ENCODE data around the gene S100A7. TPM values are rescaled to one million over a fixed set of nuclear protein-coding genes. Genes with fewer than 3 reads are reported as not detected.

The S100A7 gene
- total RNA-seq, 2 donors from 2014 or later, result not detected

- intact Hi-C loops (cut with DNase I), result no loop called here
- Histone ChIP-seq H3K36me3 (no peaks in the 10 kb centered on the region), H3K4me1 (no peaks in the 10 kb centered on the region), H3K4me3 (no peak overlapping the region), H3K27me3 (no peaks in the 10 kb centered on the region), H3K27ac (no peak overlapping the region), H3K9me3 (no peaks in the 10 kb centered on the region), H3K9ac (ENCODE audit: low read depth in 2 of 2, low read length in 2 of 2) (no peak overlapping the region)
- TF ChIP-seq CTCF (IDR thresholded peaks at IDR 0.05), result no peak
- no peak for DNase-seq
Measured at GRCh38 chr1:153476491-153477093, 16.1 kb upstream of the S100A7 start.

GRCh38 chr1:153475282-153475681 is 14.8 kb upstream of the S100A7 start:
- no peak for TF ChIP-seq CTCF (IDR thresholded peaks at IDR 0.05)
- intact Hi-C loops (cut with DNase I), result no loop called here
- DNase-seq, result no peak
- H3K9ac ChIP-seq (ENCODE audit: low read depth in 2 of 2, low read length in 2 of 2), result no peak overlapping the region
- no peaks in the 10 kb centered on the region for H3K27me3 ChIP-seq
- no peak overlapping the region for H3K4me3 ChIP-seq
- no peaks in the 10 kb centered on the region for H3K36me3 ChIP-seq
- H3K4me1 ChIP-seq, result no peaks in the 10 kb centered on the region
- no peaks in the 10 kb centered on the region for H3K9me3 ChIP-seq
- H3K27ac ChIP-seq, result no peak overlapping the region

GRCh38 chr1:153474347-153474746 is 13.9 kb upstream of the S100A7 start:
- Histone ChIP-seq H3K4me1 (no peaks in the 10 kb centered on the region), H3K27ac (no peak overlapping the region), H3K27me3 (no peaks in the 10 kb centered on the region), H3K9ac (ENCODE audit: low read depth in 2 of 2, low read length in 2 of 2) (no peak overlapping the region), H3K36me3 (no peaks in the 10 kb centered on the region), H3K9me3 (no peaks in the 10 kb centered on the region), H3K4me3 (no peak overlapping the region)
- DNase-seq, result no peak
- TF ChIP-seq CTCF (IDR thresholded peaks at IDR 0.05), result no peak
- intact Hi-C loops (cut with DNase I), result no loop called here

GRCh38 chr1:153470707-153471106 is 10.3 kb upstream of the S100A7 start:
- no peaks in the 10 kb centered on the region for H3K36me3 ChIP-seq
- H3K9me3 ChIP-seq, result no peaks in the 10 kb centered on the region
- no peak for TF ChIP-seq CTCF (IDR thresholded peaks at IDR 0.05)
- H3K4me1 ChIP-seq, result no peaks in the 10 kb centered on the region
- no peak for DNase-seq
- no peak overlapping the region for H3K27ac ChIP-seq
- intact Hi-C loops (cut with DNase I), result no loop called here
- H3K27me3 ChIP-seq, result no peaks in the 10 kb centered on the region
- no peak overlapping the region for H3K9ac ChIP-seq (ENCODE audit: low read depth in 2 of 2, low read length in 2 of 2)
- H3K4me3 ChIP-seq, result no peak overlapping the region

- Histone ChIP-seq H3K27ac (no peak overlapping the region), H3K9me3 (no peaks in the 10 kb centered on the region), H3K27me3 (no peaks in the 10 kb centered on the region), H3K4me1 (no peaks in the 10 kb centered on the region), H3K4me3 (no peak overlapping the region), H3K36me3 (no peaks in the 10 kb centered on the region), H3K9ac (ENCODE audit: low read depth in 2 of 2, low read length in 2 of 2) (no peak overlapping the region)
- TF ChIP-seq CTCF (IDR thresholded peaks at IDR 0.05), result no peak
- no peak for DNase-seq
- intact Hi-C loops (cut with DNase I), result no loop called here
Measured at GRCh38 chr1:153466908-153467307, 6.5 kb upstream of the S100A7 start.
